GM12878 (cell line): Measurements from ENCODE around the gene CADPS. TPM values are rescaled to one million over a fixed set of nuclear protein-coding genes. Genes with fewer than 3 reads are reported as not detected.

Experiments
- ATAC-seq: fragments of 200-7000 bp; cut with Tn5 transposase; 3 replicates; pipeline ENCODE4 v1.9.1; 2020; ENCODE audit warnings: mild to moderate bottlenecking, moderate library complexity
- BruUV-seq: library from RNA; stranded (reverse); fragments of 400-500 nt; replicated peaks from 2 replicates; lab custom pipeline; 2021; lab: Mats Ljungman, UMichigan
- CTCF ChIA-PET: fragments of 300-600 bp; sonication (Branson Sonifier 250); formaldehyde crosslinking; extraction: SDS; loops from one replicate; lab custom pipeline; 2021; ENCODE audit warnings: inconsistent platforms; lab: Yijun Ruan, JAX
- POLR2A ChIA-PET: fragments of 350-600 bp; formaldehyde crosslinking; extraction: SDS; loops from one replicate; lab custom pipeline; 2021; ENCODE audit warnings: inconsistent platforms; lab: Charles Lee
- RAD21 ChIA-PET: fragments of 300-600 bp; sonication (Branson Sonifier 250); formaldehyde crosslinking; loops from one replicate; lab custom pipeline; 2023; ENCODE audit warnings: antibody characterized with exemption; ENCODE audit not compliant: unreplicated experiment; lab: Charles Lee
- SMC1A ChIA-PET: fragments of 300-600 bp; sonication (Branson Sonifier 250); formaldehyde crosslinking; loops from one replicate; lab custom pipeline; 2023; ENCODE audit not compliant: unreplicated experiment, uncharacterized antibody; lab: Charles Lee
- DNase-seq: peaks from one replicate; pipeline ENCODE4 v3.0.0-alpha.2; 2011; ENCODE audit warnings: low read depth, low spot score
- FAIRE-seq: peaks from 3 replicates; lab custom pipeline; 2011; peaks lifted over from hg19 to GRCh38; lab: Jason Lieb, UNC
- H2AFZ ChIP-seq: 2 replicates; pipeline ENCODE4 v1.6.0; 2011; ENCODE audit warnings: low read depth, low read length, control low read depth; ENCODE audit not compliant: control insufficient read depth
- H3K27ac ChIP-seq: 2 replicates; pipeline ENCODE4 v1.5.1; 2011; ENCODE audit warnings: control low read depth; ENCODE audit not compliant: control insufficient read depth, insufficient read depth
- H3K27me3 ChIP-seq, 2 experiments: replicated peaks in 1 of 2; 2 replicates each; pipeline versions ENCODE4 v1.6.0 to v1.6.1; 2011; ENCODE audit warnings: low read length in 1 of 2; ENCODE audit not compliant: control insufficient read depth in 2 of 2, insufficient read depth in 2 of 2
- H3K36me3 ChIP-seq, 2 experiments: 2 replicates each; pipeline ENCODE4 v1.5.1; 2011; ENCODE audit warnings: low read length in 1 of 2; ENCODE audit not compliant: control insufficient read depth in 2 of 2, insufficient read depth in 2 of 2
- H3K4me1 ChIP-seq: 2 replicates; pipeline ENCODE4 v1.6.1; 2011; ENCODE audit warnings: mild to moderate bottlenecking, low read length, moderate library complexity, mixed read lengths; ENCODE audit not compliant: control insufficient read depth, insufficient read depth
- H3K4me2 ChIP-seq: 2 replicates; pipeline ENCODE4 v1.6.0; 2011; ENCODE audit warnings: control low read depth; ENCODE audit not compliant: control insufficient read depth, insufficient read depth
- H3K4me3 ChIP-seq: fragments of 200-600 bp; sonication (generic); 2 replicates; pipeline ENCODE4 v1.5.1; 2016
- H3K79me2 ChIP-seq: 2 replicates; pipeline ENCODE4 v1.6.0; 2011; ENCODE audit warnings: low read length; ENCODE audit not compliant: control insufficient read depth, insufficient read depth
- H3K9ac ChIP-seq: 2 replicates; pipeline ENCODE4 v1.8.0; 2011; ENCODE audit warnings: low read length, control low read depth, mixed read lengths; ENCODE audit not compliant: control insufficient read depth, insufficient read depth
- H3K9me3 ChIP-seq: replicated peaks from 3 replicates; pipeline ENCODE4 v1.5.1; 2011; ENCODE audit warnings: mild to moderate bottlenecking, low read length; ENCODE audit not compliant: control insufficient read depth, insufficient read depth
- H4K20me1 ChIP-seq: 2 replicates; pipeline ENCODE4 v1.6.0; 2011; ENCODE audit not compliant: control insufficient read depth, insufficient read depth
- BACH1 ChIP-seq: fragments of 450-650 bp; IDR thresholded peaks from 2 replicates; pipeline ENCODE4 v1.6.1; 2017; ENCODE audit warnings: mild to moderate bottlenecking, borderline replicate concordance
- BRCA1 ChIP-seq: IDR thresholded peaks from 2 replicates; pipeline ENCODE4 v1.6.1; 2011; ENCODE audit warnings: low read depth, low read length, improper control_type of control experiment
- CBFB ChIP-seq: IDR thresholded peaks from 2 replicates; pipeline ENCODE4 v1.6.1; 2016; ENCODE audit warnings: antibody characterized with exemption, low read depth
- CEBPB ChIP-seq, 2 experiments: fragments of 150-350 bp in 1 of 2; IDR thresholded peaks; 2 replicates each; pipeline ENCODE4 v1.6.1; 2012 to 2014; ENCODE audit warnings: low read depth in 2 of 2, low read length in 2 of 2, borderline replicate concordance in 1 of 2, inconsistent platforms in 1 of 2
- CHD1 ChIP-seq: IDR thresholded peaks from 2 replicates; pipeline ENCODE4 v1.6.1; 2012; ENCODE audit warnings: low read depth, low read length, improper control_type of control experiment
- JUND ChIP-seq: IDR thresholded peaks from 2 replicates; pipeline ENCODE4 v1.6.1; 2012; ENCODE audit warnings: low read depth, mild to moderate bottlenecking, low read length, improper control_type of control experiment, moderate library complexity
- POU2F2 ChIP-seq: IDR thresholded peaks from 3 replicates; pipeline ENCODE4 v1.6.1; 2011; ENCODE audit warnings: low read depth, mild to moderate bottlenecking, low read length, borderline replicate concordance
- TARDBP ChIP-seq: IDR thresholded peaks from 2 replicates; pipeline ENCODE4 v1.6.1; 2016; ENCODE audit warnings: borderline replicate concordance
- WGBS: methylation state at CpG from one replicate; pipeline ENCODE4 v1.1.6; 2016; ENCODE audit warnings: low lambda C conversion rate; ENCODE audit not compliant: insufficient replicate concordance, insufficient coverage; ENCODE audit errors: missing lambda C conversion rate; 5-methylcytosine and 5-hydroxymethylcytosine counted together
- in situ Hi-C: fragments of 300-500 bp; cut with MboI; formaldehyde crosslinking; loops from 9 replicates; pipeline ENCODE4 v1.14.3; 2018; ENCODE audit warnings: mixed read lengths
- intact Hi-C: fragments of 100-400 bp; cut with micrococcal nuclease; formaldehyde crosslinking; loops from one replicate; pipeline ENCODE4 v1.14.2; 2022; ENCODE audit not compliant: unreplicated experiment
- polyA plus RNA-seq, 11 experiments: library from polyadenylated mRNA; depleted of rRNA in 4 of 11; unstranded in 6 of 11; stranded (reverse) in 5 of 11; fragments of >200 nt; fragmentation: Nextera tagmentation in 4 of 11; fragmentation: Illumina TruSeq in 1 of 11; extraction: Ambion mirVana in 4 of 11; extraction: Trizol in 1 of 11; gene quantifications; 1 replicate in 1 of 11; 2 replicates in 10 of 11; pipeline versions ENCODE4 v1.2.1 to v1.2.3, GENCODE V29; 2011 to 2016; ENCODE audit warnings: inconsistent platforms in 2 of 11, missing spikeins in 2 of 11, low read depth in 1 of 11
- total RNA-seq, 4 experiments: library from RNA; depleted of rRNA in 3 of 4; stranded (reverse); fragments of >200 nt in 3 of 4; fragmentation: Illumina TruSeq in 1 of 4; extraction: Trizol in 1 of 4; gene quantifications; 2 replicates each; pipeline versions ENCODE4 v1.2.1 to v1.2.3, GENCODE V29; 2013 to 2021
- TF ChIP-seq, protein P1 (sequence below): IDR thresholded peaks from 2 replicates; pipeline ENCODE4 v1.6.1; 2011; ENCODE audit warnings: low read depth, low read length, improper control_type of control experiment, borderline replicate concordance
- TF ChIP-seq, protein P2 (sequence below): fragments of 150-350 bp; IDR thresholded peaks from 2 replicates; pipeline ENCODE4 v1.6.1; 2016; ENCODE audit warnings: low read depth, low read length

Gene CADPS
- total and polyA plus RNA-seq, 10 of the 15 experiments (the other 5 are each of a cell fraction or from before 2014, with no cell fraction given), result 0.20 TPM; not detected in 9

DNA sequence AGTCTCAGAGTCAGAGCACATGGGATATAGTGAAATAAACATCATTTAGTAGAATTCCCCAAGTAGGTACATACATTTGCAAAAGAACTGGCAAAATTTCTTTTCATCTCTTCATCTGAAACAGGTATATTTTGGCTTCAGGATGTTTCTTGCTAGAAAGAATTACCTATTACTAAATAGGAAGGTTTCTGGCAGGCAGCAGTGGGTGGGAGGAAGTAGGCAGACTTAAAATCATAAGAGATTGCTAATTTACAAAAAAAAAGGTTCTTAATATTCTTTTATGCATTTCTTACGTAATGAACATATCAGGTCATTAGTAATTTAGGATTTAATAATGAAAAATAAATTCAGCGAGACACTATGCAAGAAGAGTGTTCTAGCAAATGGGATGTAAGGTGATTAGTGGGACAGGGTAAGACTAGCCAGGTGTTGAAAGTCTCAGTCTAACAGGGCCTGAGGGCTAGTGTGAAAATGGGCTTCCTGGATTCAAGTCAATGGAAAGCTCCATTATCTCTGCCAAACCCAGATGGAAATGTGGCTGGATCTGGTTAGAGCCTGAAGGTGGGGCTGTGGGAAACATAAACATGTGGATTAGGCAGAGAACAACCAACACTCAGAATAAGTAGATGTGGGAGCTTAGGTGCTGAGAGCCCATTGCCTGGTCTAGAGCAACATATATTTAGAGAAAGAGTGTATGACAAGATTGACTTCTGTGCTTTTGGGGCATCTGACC lies 374.5 kb downstream of the CADPS start:
- in situ Hi-C loops (no loop called here), intact Hi-C loops (no loop called here)
- H3K9ac ChIP-seq, result no peak overlapping the region
- DNase-seq, result no peak
- H3K9me3 ChIP-seq, result no peaks in the 10 kb centered on the region
- FAIRE-seq, result no peak
- no peak overlapping the region for H2AFZ ChIP-seq
- no peak overlapping the region for H3K27ac ChIP-seq
- ATAC-seq, result no peak
- no TSS peak for BruUV-seq
- no peaks in the 10 kb centered on the region for H4K20me1 ChIP-seq
- no peak overlapping the region for H3K4me2 ChIP-seq
- H3K4me3 ChIP-seq, result no peak overlapping the region
- no peaks in the 10 kb centered on the region for H3K79me2 ChIP-seq
- H3K27me3 ChIP-seq, result no peaks in the 10 kb centered on the region
- ChIA-PET SMC1A (no interaction called here), POLR2A (no interaction called here), RAD21 (no interaction called here), CTCF (no interaction called here)
- no peak for TF ChIP-seq TARDBP
- H3K4me1 ChIP-seq, result no peaks in the 10 kb centered on the region
- no peaks in the 10 kb centered on the region for H3K36me3 ChIP-seq
- 28% methylated on average over 2 of the region's 2 CpGs for WGBS

DNA sequence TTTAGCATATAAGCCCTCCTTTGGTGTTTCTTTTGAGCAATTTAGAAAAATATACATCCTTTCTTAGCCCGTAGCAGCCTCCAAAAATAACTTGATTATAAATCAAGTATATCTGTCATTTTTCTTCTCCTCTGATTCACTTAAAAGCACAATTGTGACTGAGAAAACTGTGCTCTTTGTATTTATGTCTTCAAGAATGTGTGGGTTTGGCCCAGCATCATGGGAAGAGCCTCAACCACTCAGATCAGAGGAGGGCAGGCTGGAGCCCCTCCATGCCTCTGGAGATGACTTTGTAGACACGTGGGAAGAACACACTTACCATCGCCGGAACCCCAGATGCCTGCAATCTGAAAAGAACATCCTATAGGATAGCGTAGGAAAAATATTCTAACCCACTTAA lies 378.1 kb downstream of the CADPS start:
- ATAC-seq (no peak), DNase-seq (no peak), FAIRE-seq (no peak)
- Histone ChIP-seq H3K4me2 (no peak overlapping the region), H3K36me3 (no peaks in the 10 kb centered on the region), H3K4me3 (no peak overlapping the region), H3K9ac (no peak overlapping the region), H2AFZ (no peak overlapping the region), H3K27ac (no peak overlapping the region), H3K27me3 (no peaks in the 10 kb centered on the region), H3K4me1 (no peaks in the 10 kb centered on the region), H3K9me3 (no peaks in the 10 kb centered on the region), H4K20me1 (no peaks in the 10 kb centered on the region), H3K79me2 (no peaks in the 10 kb centered on the region)
- TF ChIP-seq CHD1, result no peak
- no peak for TF ChIP-seq BACH1
- TF ChIP-seq POU2F2, result no peak
- TF ChIP-seq, protein P1, sequence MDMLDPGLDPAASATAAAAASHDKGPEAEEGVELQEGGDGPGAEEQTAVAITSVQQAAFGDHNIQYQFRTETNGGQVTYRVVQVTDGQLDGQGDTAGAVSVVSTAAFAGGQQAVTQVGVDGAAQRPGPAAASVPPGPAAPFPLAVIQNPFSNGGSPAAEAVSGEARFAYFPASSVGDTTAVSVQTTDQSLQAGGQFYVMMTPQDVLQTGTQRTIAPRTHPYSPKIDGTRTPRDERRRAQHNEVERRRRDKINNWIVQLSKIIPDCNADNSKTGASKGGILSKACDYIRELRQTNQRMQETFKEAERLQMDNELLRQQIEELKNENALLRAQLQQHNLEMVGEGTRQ, result no peak
- no peak for TF ChIP-seq CBFB
- TF ChIP-seq BRCA1, result no peak
- TF ChIP-seq, protein P2, sequence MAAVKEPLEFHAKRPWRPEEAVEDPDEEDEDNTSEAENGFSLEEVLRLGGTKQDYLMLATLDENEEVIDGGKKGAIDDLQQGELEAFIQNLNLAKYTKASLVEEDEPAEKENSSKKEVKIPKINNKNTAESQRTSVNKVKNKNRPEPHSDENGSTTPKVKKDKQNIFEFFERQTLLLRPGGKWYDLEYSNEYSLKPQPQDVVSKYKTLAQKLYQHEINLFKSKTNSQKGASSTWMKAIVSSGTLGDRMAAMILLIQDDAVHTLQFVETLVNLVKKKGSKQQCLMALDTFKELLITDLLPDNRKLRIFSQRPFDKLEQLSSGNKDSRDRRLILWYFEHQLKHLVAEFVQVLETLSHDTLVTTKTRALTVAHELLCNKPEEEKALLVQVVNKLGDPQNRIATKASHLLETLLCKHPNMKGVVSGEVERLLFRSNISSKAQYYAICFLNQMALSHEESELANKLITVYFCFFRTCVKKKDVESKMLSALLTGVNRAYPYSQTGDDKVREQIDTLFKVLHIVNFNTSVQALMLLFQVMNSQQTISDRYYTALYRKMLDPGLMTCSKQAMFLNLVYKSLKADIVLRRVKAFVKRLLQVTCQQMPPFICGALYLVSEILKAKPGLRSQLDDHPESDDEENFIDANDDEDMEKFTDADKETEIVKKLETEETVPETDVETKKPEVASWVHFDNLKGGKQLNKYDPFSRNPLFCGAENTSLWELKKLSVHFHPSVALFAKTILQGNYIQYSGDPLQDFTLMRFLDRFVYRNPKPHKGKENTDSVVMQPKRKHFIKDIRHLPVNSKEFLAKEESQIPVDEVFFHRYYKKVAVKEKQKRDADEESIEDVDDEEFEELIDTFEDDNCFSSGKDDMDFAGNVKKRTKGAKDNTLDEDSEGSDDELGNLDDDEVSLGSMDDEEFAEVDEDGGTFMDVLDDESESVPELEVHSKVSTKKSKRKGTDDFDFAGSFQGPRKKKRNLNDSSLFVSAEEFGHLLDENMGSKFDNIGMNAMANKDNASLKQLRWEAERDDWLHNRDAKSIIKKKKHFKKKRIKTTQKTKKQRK, result no peak
- TF ChIP-seq JUND, result no peak
- TF ChIP-seq CEBPB (IDR thresholded peaks at IDR 0.05; ENCODE audit: borderline replicate concordance in 1 of 2, low read depth in 2 of 2, low read length in 2 of 2), result no peak
- BruUV-seq, result no TSS peak
- intact Hi-C loops (no loop called here), in situ Hi-C loops (no loop called here)
- 26% methylated on average over 5 of the region's 5 CpGs for WGBS
- ChIA-PET POLR2A (no interaction called here), RAD21 (no interaction called here), CTCF (no interaction called here), SMC1A (no interaction called here)
